HG03045 (cell line): ENCODE measurements around the gene IMMP2L.
"Not testable (repeated sequence)": the region's sequence is repeated elsewhere in the genome, so short reads cannot be mapped to it uniquely, and the experiment has no call there.

Experiments used
- ATAC-seq: cut with Tn5 transposase; IDR thresholded peaks from one replicate; pipeline ENCODE4 v1.9.1; 2021; ENCODE audit warnings: mild to moderate bottlenecking, moderate library complexity; ENCODE audit not compliant: unreplicated experiment

Gene IMMP2L

DNA sequence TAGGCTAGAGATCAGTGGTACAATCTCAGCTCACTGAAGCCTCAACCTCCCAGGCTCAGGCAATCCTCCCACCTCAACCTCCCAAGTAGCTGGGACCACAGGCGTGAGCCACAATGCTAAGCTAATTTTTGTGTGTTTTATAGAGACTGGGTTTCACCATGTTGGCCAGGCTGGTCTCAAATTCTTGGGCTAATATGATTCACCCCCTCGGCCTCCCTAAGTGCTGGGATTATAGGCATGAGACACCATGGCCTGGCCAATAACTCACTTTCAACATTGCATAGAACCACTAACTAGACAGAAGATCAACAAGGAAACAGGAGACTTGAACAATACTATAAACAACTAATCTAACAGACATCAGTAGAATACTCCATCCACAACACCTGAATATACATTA is 279.7 kb downstream of the IMMP2L start:
- ATAC-seq, result no peak

- ATAC-seq, result no peak
These were observed 287.4 kb downstream of the IMMP2L start for GRCh38 chr7:111274857-111275256.

- no peak for ATAC-seq
These were observed 290.2 kb downstream of the IMMP2L start for GRCh38 chr7:111272092-111272491.

DNA sequence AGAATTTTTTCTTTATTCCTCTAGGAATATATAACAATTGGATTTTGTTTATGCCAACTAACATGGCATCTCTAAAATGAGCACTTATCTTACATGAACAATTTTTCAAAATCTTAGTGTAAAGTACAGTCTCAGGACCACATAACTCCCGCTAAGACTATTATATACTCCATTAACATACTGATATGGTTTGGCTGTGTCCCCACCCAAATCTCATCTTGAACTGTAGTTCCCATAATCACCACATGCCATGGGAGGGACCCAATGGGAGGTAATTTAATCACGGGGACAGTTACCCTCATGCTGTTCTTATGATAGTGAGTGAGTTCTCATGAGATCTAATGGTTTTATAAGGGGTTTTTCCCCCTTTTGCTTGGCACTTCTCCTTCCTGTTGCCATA is 291.5 kb downstream of the IMMP2L start:
- ATAC-seq, result not testable (repeated sequence)

DNA sequence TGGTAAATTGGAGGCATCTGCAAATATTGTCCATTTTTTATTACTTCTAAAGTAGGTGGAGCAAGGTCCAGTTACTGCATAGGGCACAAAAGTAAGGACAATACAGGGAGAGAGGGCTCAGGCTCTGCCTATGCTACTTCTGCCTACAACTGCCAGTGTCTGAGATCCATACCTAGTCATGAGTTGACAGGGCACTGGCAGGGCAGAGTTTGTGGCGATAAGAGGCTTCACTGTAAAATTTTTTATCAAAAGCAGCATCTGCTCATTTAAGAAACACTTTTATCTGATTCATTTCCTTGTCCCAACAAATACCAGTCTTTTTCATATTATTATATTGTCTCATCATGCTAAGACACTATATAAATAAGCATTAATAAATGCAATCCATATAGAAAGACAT is 293.4 kb downstream of the IMMP2L start:
- no peak for ATAC-seq

GRCh38 chr7:111266613-111267012 is 295.7 kb downstream of the IMMP2L start:
- ATAC-seq, result no peak

DNA sequence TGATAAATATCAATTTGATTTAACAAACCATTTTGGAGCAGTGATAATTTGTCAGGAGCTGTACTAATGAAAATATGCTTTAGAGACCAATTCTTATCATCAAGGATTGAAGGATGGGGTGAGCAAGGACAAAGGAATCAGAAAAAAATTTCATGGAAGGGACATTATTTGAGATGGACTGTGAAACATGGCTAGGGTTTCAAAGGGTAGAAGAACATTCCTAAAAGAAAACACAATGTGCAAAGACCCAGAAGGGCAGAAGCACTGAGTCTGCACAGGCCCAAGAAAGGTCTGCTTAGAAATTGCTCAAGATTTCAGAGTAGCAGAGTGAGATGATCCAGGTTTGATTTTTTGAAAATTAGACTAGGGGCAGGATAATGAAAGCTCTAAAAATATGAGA is 296.9 kb downstream of the IMMP2L start:
- no peak for ATAC-seq

DNA sequence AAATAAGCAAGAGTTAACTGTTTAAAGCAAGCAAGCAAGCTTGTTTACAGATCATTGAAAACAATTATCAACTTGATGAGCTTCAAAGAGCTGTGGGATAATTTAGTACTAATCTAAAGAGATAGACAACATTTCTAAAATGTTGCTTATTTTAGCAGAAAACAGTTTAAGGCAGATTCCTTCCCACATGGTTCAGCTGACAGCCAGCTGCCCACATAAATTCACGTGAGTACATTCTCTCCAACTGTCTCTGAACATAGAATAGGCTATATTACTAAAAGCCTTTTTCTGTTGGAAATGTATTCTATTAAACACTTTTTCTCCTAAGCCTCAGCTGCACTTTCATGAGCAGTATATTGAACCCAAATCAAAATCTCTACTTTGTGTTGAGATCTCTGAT is 297.3 kb downstream of the IMMP2L start:
- ATAC-seq, result no peak

DNA sequence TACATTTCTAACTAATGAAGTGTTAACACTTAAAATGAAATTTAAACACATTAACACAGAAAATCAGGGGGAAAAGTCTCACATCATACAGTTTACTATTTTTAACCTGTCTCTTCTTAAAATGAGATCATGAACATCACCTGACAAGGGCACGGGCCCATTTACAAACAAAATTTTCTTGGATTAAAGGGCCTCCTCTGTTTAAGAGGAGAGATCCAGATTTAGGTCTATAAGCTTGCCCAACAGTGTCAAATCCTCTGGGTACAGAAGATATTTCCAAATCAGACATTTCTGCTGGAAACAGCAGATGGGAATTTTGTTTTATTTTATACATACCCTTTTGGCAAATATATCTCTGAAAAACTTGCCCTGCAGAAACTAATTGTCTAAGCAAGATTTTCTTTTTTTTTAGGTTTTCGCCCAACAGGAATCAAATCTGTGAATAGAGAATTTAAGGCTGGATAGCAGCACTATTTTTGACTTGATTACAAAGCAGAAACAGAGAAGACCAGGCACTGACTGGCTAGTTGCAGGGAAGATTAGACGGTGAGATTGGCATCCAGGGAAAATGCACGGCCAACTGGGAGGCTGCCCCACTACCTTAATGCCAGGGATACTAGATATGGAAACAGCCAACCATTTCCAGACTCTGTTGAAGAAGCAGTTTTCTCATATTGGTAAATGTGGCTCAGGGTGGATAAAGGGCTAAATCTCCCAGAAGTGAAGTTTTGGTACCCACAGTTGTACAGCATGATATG is 298.0 kb downstream of the IMMP2L start:
- no peak for ATAC-seq

DNA sequence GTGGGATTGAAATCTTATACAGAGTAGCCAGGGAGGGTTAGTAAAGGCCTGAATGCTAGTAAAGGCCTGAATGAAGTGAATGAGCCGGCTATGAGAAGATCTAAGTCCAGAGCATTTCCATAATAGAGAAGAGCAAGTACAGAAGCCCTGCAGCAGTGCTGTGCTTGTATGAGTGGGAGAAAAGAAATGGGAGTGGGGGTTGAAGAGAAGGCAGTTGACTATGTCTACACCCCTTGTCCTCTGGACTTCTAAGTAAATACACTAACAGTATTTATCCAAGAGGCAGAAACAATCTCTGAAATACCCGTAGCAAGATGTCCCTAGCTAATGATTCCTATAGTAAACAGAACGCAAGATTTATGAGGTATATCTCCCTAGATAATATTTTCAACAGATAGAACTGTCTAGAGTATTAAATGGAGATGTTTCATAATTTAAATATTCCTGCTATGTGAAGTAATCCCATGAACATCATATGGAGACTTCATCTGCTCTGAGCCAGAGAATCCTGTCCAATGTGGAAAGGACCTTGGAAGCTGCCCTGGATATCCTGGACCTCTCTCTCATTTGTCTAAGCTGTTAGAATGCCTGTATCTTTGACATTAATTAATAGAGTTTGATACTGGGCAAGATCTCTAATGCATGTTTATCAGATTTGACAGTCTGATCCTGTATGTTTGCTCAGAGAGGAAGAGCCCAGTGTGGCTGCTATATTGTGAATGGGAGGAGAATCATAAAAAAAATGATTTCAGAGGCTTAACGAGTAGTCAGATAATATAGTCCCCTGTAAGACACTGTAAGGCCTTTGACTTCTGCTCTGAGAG is 299.8 kb downstream of the IMMP2L start:
- ATAC-seq, result no peak

GRCh38 chr7:111261496-111261895 is 300.8 kb downstream of the IMMP2L start:
- ATAC-seq, result no peak

- ATAC-seq, result no peak
These were observed 302.3 kb downstream of the IMMP2L start for GRCh38 chr7:111259991-111260390.

GRCh38 chr7:111256391-111256790 is 305.9 kb downstream of the IMMP2L start:
- ATAC-seq, result no peak

- no peak for ATAC-seq
These were observed 306.7 kb downstream of the IMMP2L start for GRCh38 chr7:111255576-111255975.

DNA sequence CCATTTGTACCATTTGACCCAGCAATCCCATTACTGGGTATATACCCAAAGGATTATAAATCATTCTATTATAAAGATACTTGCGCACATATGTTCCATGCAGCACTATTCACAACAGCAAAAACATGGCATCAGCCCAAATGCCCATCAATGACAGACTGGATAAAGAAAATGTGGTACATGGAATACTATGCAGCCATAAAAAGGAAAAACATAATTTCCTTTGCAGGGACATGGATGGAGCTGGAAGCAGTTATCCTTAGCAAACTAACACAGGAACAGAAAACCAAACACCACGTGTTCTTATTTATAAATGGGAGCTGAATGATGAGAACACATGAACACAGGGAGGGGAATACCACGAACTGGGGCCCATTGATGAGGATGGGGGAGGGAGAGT is 310.9 kb downstream of the IMMP2L start:
- not testable (repeated sequence) for ATAC-seq

DNA sequence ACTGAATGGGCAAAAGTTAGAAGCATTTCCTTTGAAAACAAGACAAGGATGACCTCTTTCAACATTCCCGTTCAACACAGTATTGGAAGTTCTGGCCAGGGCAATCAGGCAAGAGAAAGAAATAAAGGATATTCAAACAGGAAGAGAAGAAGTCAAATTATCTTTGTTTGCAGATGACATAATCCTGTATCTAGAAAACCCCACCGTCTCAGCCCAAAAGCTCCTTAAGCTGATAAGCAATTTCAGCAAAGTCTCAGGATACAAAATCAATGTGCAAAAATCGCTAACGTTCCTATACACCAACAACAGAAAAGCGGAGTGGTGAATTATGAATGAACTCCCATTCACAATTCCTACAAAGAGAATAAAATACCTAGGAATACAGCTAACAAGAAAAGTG is 312.5 kb downstream of the IMMP2L start:
- ATAC-seq, result not testable (repeated sequence)

DNA sequence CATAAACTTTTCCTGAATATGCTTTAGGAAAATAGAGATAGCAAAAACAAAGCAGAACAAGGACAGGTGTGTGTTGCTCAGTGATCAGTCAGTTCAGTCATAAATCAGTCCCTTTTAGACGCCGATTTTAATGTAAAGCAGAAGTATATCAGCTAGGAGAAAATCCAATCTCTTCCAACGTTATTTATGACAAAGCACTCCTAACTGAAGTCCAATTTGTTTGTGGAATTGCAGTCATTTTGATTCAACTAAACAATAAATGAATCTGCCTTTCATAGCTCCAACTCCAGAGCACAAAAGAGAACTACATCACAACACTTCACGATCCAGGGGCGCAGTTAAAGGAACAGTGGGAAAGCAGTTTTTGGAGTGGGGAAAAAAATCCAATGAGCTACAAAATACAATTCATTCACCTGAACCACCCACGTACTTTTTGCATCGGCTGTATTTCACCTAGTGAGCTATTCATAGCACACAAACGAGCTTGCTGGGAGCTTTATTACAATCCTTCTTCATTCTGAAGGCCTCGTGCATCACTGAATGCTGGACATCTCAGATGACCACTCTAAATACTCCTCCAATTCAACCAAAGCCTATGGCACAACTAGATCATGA is 320.0 kb downstream of the IMMP2L start:
- no peak for ATAC-seq

DNA sequence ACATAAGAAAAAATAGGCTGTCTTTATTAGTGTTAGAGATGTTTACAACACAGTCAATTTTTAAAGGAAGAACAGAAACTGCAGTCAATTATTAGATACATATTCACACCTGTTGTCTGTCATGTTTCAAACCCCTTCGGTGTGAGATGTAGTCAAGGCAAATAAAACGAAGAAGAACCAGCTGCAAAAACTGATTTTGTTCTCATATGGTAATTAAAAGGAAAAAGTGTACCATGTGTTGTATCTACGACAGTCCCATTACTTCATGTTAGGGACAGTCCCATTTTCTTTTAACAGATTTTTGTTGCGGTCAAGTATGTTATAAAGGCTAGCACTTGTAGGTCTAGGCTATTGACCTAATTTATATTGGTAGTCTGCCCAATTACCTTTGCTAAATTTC is 321.9 kb downstream of the IMMP2L start:
- no peak for ATAC-seq

GRCh38 chr7:111239437-111239836 is 322.9 kb downstream of the IMMP2L start:
- no peak for ATAC-seq

DNA sequence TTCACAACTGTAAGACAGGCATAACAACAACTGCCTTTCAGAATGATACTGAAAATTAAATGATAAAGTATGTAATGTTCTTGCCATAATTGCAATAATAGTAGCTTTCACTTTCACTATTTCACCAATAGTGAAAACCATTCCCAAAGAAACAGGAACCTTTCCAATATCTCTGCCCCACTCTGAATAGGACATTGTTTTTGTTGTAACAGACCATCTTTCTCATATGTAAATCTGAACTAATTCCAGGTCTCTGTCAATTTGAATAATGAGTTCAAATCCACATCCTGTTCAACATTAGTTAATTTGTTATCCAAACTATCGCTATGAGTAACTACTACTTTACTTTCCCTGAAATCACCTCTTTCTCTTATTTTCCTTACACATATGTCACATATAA is 323.4 kb downstream of the IMMP2L start:
- ATAC-seq, result no peak

GRCh38 chr7:111235709-111236108 is 326.6 kb downstream of the IMMP2L start:
- ATAC-seq, result no peak
